C4-2B (cell line): ENCODE data around the gene RAB40C.

Experiments used
- CTCF ChIP-seq: fragments of 450-650 bp; conservative IDR thresholded peaks from 2 replicates; pipeline ENCODE4 v1.5.1; 2017; ENCODE audit warnings: mild to moderate bottlenecking
- ZFX ChIP-seq: fragments of 450-650 bp; IDR thresholded peaks from 2 replicates; pipeline ENCODE4 v1.6.1; 2017

- TF ChIP-seq CTCF = no peak
- TF ChIP-seq ZFX = no peak
Measured at GRCh38 chr16:651844-652243, 62.0 kb downstream of the RAB40C start.
